HCT116 (cell line): Measurements from ENCODE around the gene DCLK3. TPM values are rescaled to one million over a fixed set of nuclear protein-coding genes. Genes with fewer than 3 reads are reported as not detected.

Source experiments
- ATAC-seq: fragments of 200-7000 bp; cut with Tn5 transposase; 2 replicates; pipeline ENCODE4 v1.9.1; 2020; ENCODE audit warnings: mild to moderate bottlenecking, moderate library complexity
- BruUV-seq: library from RNA; stranded (reverse); fragments of 400-500 nt; replicated peaks from 2 replicates; lab custom pipeline; 2021; lab: Mats Ljungman, UMichigan
- CTCF ChIA-PET: fragments of 300-600 bp; sonication (Branson Sonifier 250); formaldehyde crosslinking; loops from one replicate; lab custom pipeline; 2021; ENCODE audit warnings: antibody characterized with exemption; lab: Charles Lee
- POLR2A ChIA-PET: fragments of 300-600, 350-600 bp; sonication (Branson Sonifier 250); formaldehyde crosslinking; loops from one replicate; lab custom pipeline; 2021; ENCODE audit warnings: antibody characterized with exemption; lab: Charles Lee
- RAD21 ChIA-PET, 2 experiments: fragments of 300-600 bp; sonication (Branson Sonifier 250); formaldehyde crosslinking; loops; one replicate each; lab custom pipeline; 2023; ENCODE audit warnings: low total read pairs in 2 of 2; ENCODE audit not compliant: uncharacterized antibody in 2 of 2, unreplicated experiment in 2 of 2, low non-redundant PET in 1 of 2; lab: Charles Lee
- DNase-seq: peaks from one replicate; pipeline ENCODE4 v3.0.0-alpha.2; 2010; ENCODE audit warnings: low read depth, low spot score
- H2AFZ ChIP-seq: fragments of 200-600 bp; shearing (Covaris generic), sonication (generic); 2 replicates; pipeline ENCODE4 v1.6.1; 2017; ENCODE audit warnings: low read depth, mixed run types, mixed read lengths, antibody characterized with exemption, low read length; ENCODE audit not compliant: poor library complexity, severe bottlenecking
- H3K27ac ChIP-seq: 2 replicates; pipeline ENCODE4 v1.5.1; 2012; ENCODE audit warnings: low read depth, low read length
- H3K27me3 ChIP-seq: fragments of 200-600 bp; sonication (generic); 2 replicates; pipeline ENCODE4 v1.6.1; 2016; ENCODE audit warnings: mixed run types, low read length, mixed read lengths; ENCODE audit not compliant: insufficient read depth
- H3K36me3 ChIP-seq, 2 experiments: fragments of 200-500 bp in 1 of 2; fragments of 200-600 bp in 1 of 2; sonication (Bioruptor generic) in 1 of 2; sonication (generic) in 1 of 2; 2 replicates each; pipeline versions ENCODE4 v1.5.1 to v1.6.1; 2014 to 2016; ENCODE audit warnings: low read length in 2 of 2, inconsistent platforms in 1 of 2, mixed read lengths in 1 of 2, mixed run types in 1 of 2; ENCODE audit not compliant: insufficient read depth in 2 of 2, control insufficient read depth in 1 of 2
- H3K4me1 ChIP-seq, 2 experiments: fragments of 200-600 bp in 1 of 2; sonication (generic) in 1 of 2; 2 replicates each; pipeline versions ENCODE4 v1.5.1 to v1.6.1; 2012 to 2017; ENCODE audit warnings: low read length in 2 of 2, inconsistent platforms in 1 of 2, mild to moderate bottlenecking in 1 of 2, mixed read lengths in 1 of 2, mixed run types in 1 of 2, moderate library complexity in 1 of 2; ENCODE audit not compliant: insufficient read depth in 2 of 2, control insufficient read depth in 1 of 2
- H3K4me2 ChIP-seq: fragments of 200-600 bp; sonication (generic); 2 replicates; pipeline ENCODE4 v1.6.1; 2017; ENCODE audit warnings: mixed run types, low read length, mixed read lengths
- H3K4me3 ChIP-seq, 2 experiments: fragments of 200-600 bp in 1 of 2; sonication (generic) in 1 of 2; replicated peaks in 1 of 2; 2 replicates each; pipeline ENCODE4 v1.5.1; 2011 to 2016; ENCODE audit warnings: low read length in 2 of 2, control low read depth in 1 of 2, low read depth in 1 of 2, mild to moderate bottlenecking in 1 of 2, mixed read lengths in 1 of 2, mixed run types in 1 of 2
- H3K79me2 ChIP-seq: fragments of 200-600 bp; sonication (generic); 2 replicates; pipeline ENCODE4 v1.6.1; 2017; ENCODE audit warnings: mild to moderate bottlenecking, mixed run types, low read length, moderate library complexity, mixed read lengths; ENCODE audit not compliant: insufficient read depth
- H3K9ac ChIP-seq: fragments of 200-600 bp; sonication (generic); 2 replicates; pipeline ENCODE4 v1.6.1; 2016; ENCODE audit warnings: low read length, mixed read lengths
- H3K9me2 ChIP-seq: fragments of 200-600 bp; sonication (generic), shearing (Covaris generic); 2 replicates; pipeline ENCODE4 v1.6.1; 2017; ENCODE audit warnings: mixed run types, mild to moderate bottlenecking, moderate library complexity; ENCODE audit not compliant: insufficient read depth
- H3K9me3 ChIP-seq, 2 experiments: fragments of 200-500 bp in 1 of 2; fragments of 200-600 bp in 1 of 2; sonication (Bioruptor generic) in 1 of 2; sonication (generic) in 1 of 2; 2 replicates each; pipeline ENCODE4 v1.6.1; 2014 to 2017; ENCODE audit warnings: low read length in 2 of 2, mixed read lengths in 2 of 2, inconsistent platforms in 1 of 2, low read depth in 1 of 2, mild to moderate bottlenecking in 1 of 2, mixed run types in 1 of 2, moderate library complexity in 1 of 2; ENCODE audit not compliant: control insufficient read depth in 1 of 2, insufficient read depth in 1 of 2
- H4K20me1 ChIP-seq: fragments of 200-600 bp; sonication (generic), shearing (Covaris generic); 2 replicates; pipeline ENCODE4 v1.6.1; 2017; ENCODE audit warnings: mixed run types, mild to moderate bottlenecking, moderate library complexity; ENCODE audit not compliant: insufficient read depth
- ATF3 ChIP-seq: IDR thresholded peaks from 2 replicates; pipeline ENCODE4 v1.6.1; 2012
- CBX3 ChIP-seq: IDR thresholded peaks from 2 replicates; pipeline ENCODE4 v1.6.1; 2012; ENCODE audit warnings: low read depth
- CEBPB ChIP-seq: IDR thresholded peaks from 2 replicates; pipeline ENCODE4 v1.6.1; 2012; ENCODE audit warnings: low read depth
- CTCF ChIP-seq, 3 experiments: fragments of 200-600 bp in 1 of 3; sonication (generic) in 1 of 3; IDR thresholded peaks in 2 of 3; conservative IDR thresholded peaks in 1 of 3; 2 replicates each; pipeline ENCODE4 v1.5.1; 2012 to 2017; ENCODE audit warnings: low read depth in 2 of 3, low read length in 2 of 3, antibody characterized with exemption in 1 of 3, borderline replicate concordance in 1 of 3, control low read depth in 1 of 3, mild to moderate bottlenecking in 1 of 3, mixed read lengths in 1 of 3, mixed run types in 1 of 3, moderate library complexity in 1 of 3; ENCODE audit not compliant: insufficient read depth in 1 of 3
- ELF1 ChIP-seq: IDR thresholded peaks from 2 replicates; pipeline ENCODE4 v1.6.1; 2012; ENCODE audit warnings: low read depth, borderline replicate concordance
- EZH2 ChIP-seq: fragments of 200-600 bp; sonication (generic); IDR thresholded peaks from 2 replicates; pipeline ENCODE4 v1.6.1; 2017; ENCODE audit warnings: antibody characterized with exemption, mixed run types
- EZH2phosphoT487 ChIP-seq: fragments of 200-600 bp; IDR thresholded peaks from 2 replicates; pipeline ENCODE4 v1.6.1; 2018; ENCODE audit warnings: antibody characterized with exemption, borderline replicate concordance
- FOSL1 ChIP-seq: IDR thresholded peaks from 2 replicates; pipeline ENCODE4 v1.6.1; 2012; ENCODE audit warnings: low read depth
- MAX ChIP-seq: IDR thresholded peaks from 2 replicates; pipeline ENCODE4 v1.6.1; 2012
- POLR2AphosphoS5 ChIP-seq: IDR thresholded peaks from 2 replicates; pipeline ENCODE4 v1.6.1; 2011; ENCODE audit warnings: mild to moderate bottlenecking, low read depth, low read length, moderate library complexity
- SIN3A ChIP-seq: IDR thresholded peaks from 2 replicates; pipeline ENCODE4 v1.6.1; 2012; ENCODE audit warnings: low read depth
- SP1 ChIP-seq: IDR thresholded peaks from 2 replicates; pipeline ENCODE4 v1.6.1; 2012; ENCODE audit warnings: low read depth
- SRF ChIP-seq: IDR thresholded peaks from 2 replicates; pipeline ENCODE4 v1.6.1; 2012; ENCODE audit warnings: low read depth
- TCF7L2 ChIP-seq: IDR thresholded peaks from 2 replicates; pipeline ENCODE4 v1.7.0; 2011; ENCODE audit warnings: borderline replicate concordance, inconsistent platforms; ENCODE audit not compliant: insufficient read depth, insufficient read length; ENCODE audit errors: extremely low read depth
- YY1 ChIP-seq: IDR thresholded peaks from 2 replicates; pipeline ENCODE4 v1.6.1; 2011; ENCODE audit warnings: low read length, low read depth, moderate library complexity, mild to moderate bottlenecking; ENCODE audit not compliant: insufficient replicate concordance; ENCODE audit errors: extremely low read depth
- ZBTB33 ChIP-seq: IDR thresholded peaks from 2 replicates; pipeline ENCODE4 v1.6.1; 2011; ENCODE audit warnings: mild to moderate bottlenecking, low read length, moderate library complexity; ENCODE audit not compliant: insufficient replicate concordance; ENCODE audit errors: extremely low read depth
- ZFX ChIP-seq: fragments of 450-650 bp; IDR thresholded peaks from 2 replicates; pipeline ENCODE4 v1.6.1; 2017
- ZNF274 ChIP-seq: fragments of 200-500 bp; sonication (Bioruptor generic); IDR thresholded peaks from 2 replicates; pipeline ENCODE4 v1.6.1; 2014; ENCODE audit warnings: mild to moderate bottlenecking, low read depth, low read length, inconsistent platforms
- intact Hi-C: fragments of 100-400 bp; cut with micrococcal nuclease; formaldehyde crosslinking; loops from 2 replicates; pipeline ENCODE4 v1.10.0; 2022
- total RNA-seq: library from RNA; stranded (reverse); gene quantifications from one replicate; pipeline ENCODE4 v1.2.1, GENCODE V29; 2021; ENCODE audit not compliant: unreplicated experiment
- TF ChIP-seq, protein P1 (sequence below): IDR thresholded peaks from 2 replicates; pipeline ENCODE4 v1.6.1; 2012; ENCODE audit warnings: low read depth

DCLK3 gene
- total RNA-seq, 1 experiment from 2014 or later: not detected

DNA sequence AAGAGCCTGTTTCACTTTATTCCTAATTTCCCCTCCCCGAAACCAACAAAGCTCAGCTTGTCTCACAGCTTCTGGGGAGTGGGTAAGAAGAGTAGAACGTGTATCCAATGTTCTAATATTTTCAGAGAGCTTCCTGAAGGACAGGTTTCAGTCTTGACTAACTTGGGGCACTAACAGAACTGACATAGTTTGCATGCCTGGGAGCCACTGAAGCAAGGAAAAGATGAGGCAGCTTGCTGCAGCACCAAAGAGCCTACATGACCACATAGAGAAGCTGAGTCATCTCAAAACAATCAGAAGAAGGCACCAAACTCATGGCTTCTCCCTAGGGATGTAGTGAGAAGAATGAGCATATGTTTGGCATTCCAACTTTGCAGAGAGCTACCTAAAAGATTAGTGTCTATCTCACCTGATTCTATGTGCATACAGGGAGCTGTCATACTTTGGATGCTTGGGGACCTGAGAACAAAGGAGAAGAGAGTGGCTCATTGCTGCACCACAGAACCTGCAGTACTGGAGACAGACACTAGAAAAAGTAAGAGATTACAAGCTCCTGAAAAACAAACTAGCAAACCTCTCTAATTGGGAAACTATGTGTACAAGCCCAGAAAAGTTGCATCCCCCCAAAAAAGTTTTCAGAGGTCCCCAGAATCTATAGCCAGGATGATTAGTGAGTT is 86.9 kb downstream of the DCLK3 start:
- ChIA-PET CTCF (no interaction called here), POLR2A (no interaction called here)
- peak; percentile 29 for DNase-seq
- TF ChIP-seq CBX3: no peak
- 0 out of 2 replicates have a peak, but pooled peaks have one; percentile 9 for TF ChIP-seq SIN3A
- TF ChIP-seq EZH2: no peak
- peak; percentile 35; the same call in 1 of the 2 replicates for TF ChIP-seq SP1
- no peak for TF ChIP-seq ATF3
- TF ChIP-seq POLR2AphosphoS5: no peak
- TF ChIP-seq ZFX: no peak
- TF ChIP-seq YY1: no peak
- 0 out of 2 replicates have a peak, but pooled peaks have one; percentile 55 for TF ChIP-seq CEBPB
- no peak for TF ChIP-seq MAX
- TF ChIP-seq TCF7L2: no peak
- TF ChIP-seq ELF1: no peak
- no peak for TF ChIP-seq ZNF274
- TF ChIP-seq, protein P1, sequence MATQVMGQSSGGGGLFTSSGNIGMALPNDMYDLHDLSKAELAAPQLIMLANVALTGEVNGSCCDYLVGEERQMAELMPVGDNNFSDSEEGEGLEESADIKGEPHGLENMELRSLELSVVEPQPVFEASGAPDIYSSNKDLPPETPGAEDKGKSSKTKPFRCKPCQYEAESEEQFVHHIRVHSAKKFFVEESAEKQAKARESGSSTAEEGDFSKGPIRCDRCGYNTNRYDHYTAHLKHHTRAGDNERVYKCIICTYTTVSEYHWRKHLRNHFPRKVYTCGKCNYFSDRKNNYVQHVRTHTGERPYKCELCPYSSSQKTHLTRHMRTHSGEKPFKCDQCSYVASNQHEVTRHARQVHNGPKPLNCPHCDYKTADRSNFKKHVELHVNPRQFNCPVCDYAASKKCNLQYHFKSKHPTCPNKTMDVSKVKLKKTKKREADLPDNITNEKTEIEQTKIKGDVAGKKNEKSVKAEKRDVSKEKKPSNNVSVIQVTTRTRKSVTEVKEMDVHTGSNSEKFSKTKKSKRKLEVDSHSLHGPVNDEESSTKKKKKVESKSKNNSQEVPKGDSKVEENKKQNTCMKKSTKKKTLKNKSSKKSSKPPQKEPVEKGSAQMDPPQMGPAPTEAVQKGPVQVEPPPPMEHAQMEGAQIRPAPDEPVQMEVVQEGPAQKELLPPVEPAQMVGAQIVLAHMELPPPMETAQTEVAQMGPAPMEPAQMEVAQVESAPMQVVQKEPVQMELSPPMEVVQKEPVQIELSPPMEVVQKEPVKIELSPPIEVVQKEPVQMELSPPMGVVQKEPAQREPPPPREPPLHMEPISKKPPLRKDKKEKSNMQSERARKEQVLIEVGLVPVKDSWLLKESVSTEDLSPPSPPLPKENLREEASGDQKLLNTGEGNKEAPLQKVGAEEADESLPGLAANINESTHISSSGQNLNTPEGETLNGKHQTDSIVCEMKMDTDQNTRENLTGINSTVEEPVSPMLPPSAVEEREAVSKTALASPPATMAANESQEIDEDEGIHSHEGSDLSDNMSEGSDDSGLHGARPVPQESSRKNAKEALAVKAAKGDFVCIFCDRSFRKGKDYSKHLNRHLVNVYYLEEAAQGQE: no peak
- peak in 1 of 3 experiments; percentile 22; a peak in 2 of 6 replicates for TF ChIP-seq CTCF (IDR thresholded peaks at IDR 0.05 in 2 of 3, conservative IDR thresholded peaks at IDR 0.05 in 1 of 3; ENCODE audit: borderline replicate concordance in 1 of 3, insufficient read depth in 1 of 3, low read depth in 2 of 3, low read length in 2 of 3)
- no peak for TF ChIP-seq EZH2phosphoT487
- no peak for TF ChIP-seq SRF
- TF ChIP-seq ZBTB33: no peak
- TF ChIP-seq FOSL1: peak; percentile 61; the same call in 1 of the 2 replicates

More for the DNA sequence above, 86.9 kb downstream of the DCLK3 start:
- peaks cover 3 to 29% of the 10 kb centered on the region in 2 experiments for H3K4me1 ChIP-seq
- no peaks in the 10 kb centered on the region for H3K9me3 ChIP-seq
- no peaks in the 10 kb centered on the region for H3K27me3 ChIP-seq
- no peaks in the 10 kb centered on the region for H3K79me2 ChIP-seq
- H3K4me3 ChIP-seq: no peak overlapping the region
- BruUV-seq: no TSS peak
- no peaks in the 10 kb centered on the region for H3K36me3 ChIP-seq
- H3K9me2 ChIP-seq: no peaks in the 10 kb centered on the region
- H3K4me2 ChIP-seq: peak overlapping the region; percentile 38
- no peak overlapping the region for H2AFZ ChIP-seq
- no peak overlapping the region for H3K27ac ChIP-seq
- no peak overlapping the region for H3K9ac ChIP-seq
- intact Hi-C loops: no loop called here
- ATAC-seq: peak; percentile 79
- H4K20me1 ChIP-seq: no peaks in the 10 kb centered on the region
- RAD21 ChIA-PET: no interaction called here
